ENCODE measurements around the gene SMAD5.

The SMAD5 gene

DNA sequence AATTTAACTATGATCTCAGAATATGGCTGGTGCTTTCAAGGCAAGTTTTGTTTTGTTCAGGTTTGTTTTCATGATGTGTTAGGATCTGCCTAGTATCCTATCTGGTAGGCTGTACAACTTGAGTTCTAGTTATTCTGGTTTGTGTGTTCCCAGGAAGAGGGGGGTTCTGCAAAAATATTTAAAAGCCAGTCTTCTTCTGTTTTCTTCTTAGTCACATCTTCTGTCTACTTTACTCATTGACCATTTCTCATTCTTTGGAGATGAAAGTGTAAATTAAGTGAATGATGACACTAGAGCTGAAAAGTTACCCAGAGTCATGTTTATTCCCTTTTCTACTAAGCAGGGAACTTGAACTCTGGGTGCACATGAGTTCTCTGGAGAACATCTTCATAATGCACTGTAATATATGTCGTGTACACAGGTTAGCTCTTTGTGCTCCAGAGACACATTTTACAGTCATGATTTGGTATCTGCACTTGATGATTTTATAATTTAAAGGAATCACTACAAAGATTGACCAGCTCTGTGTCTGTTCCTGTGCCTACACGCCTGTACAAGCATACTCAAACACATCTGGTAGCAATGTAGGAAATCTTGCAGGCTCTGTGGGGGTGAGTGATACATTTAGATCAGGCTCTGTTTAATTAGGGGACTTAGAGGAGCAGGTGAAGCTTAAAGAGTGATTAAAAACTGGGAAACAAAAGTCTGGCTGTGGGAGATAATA, 5.0 kb downstream of the SMAD5 start:
- TF ChIP-seq, protein P1, sequence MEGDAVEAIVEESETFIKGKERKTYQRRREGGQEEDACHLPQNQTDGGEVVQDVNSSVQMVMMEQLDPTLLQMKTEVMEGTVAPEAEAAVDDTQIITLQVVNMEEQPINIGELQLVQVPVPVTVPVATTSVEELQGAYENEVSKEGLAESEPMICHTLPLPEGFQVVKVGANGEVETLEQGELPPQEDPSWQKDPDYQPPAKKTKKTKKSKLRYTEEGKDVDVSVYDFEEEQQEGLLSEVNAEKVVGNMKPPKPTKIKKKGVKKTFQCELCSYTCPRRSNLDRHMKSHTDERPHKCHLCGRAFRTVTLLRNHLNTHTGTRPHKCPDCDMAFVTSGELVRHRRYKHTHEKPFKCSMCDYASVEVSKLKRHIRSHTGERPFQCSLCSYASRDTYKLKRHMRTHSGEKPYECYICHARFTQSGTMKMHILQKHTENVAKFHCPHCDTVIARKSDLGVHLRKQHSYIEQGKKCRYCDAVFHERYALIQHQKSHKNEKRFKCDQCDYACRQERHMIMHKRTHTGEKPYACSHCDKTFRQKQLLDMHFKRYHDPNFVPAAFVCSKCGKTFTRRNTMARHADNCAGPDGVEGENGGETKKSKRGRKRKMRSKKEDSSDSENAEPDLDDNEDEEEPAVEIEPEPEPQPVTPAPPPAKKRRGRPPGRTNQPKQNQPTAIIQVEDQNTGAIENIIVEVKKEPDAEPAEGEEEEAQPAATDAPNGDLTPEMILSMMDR (IDR thresholded peaks at IDR 0.05): no peak
- H3K4me3 ChIP-seq (ENCODE audit: low read depth in 1 of 2, low read length in 1 of 2): no peak overlapping the region
- peaks cover 7 to 8% of the 10 kb centered on the region in 2 experiments for H3K4me1 ChIP-seq (ENCODE audit: control insufficient read depth in 1 of 2, insufficient read depth in 1 of 2, low read depth in 1 of 2, low read length in 1 of 2)
- H3K27me3 ChIP-seq: peaks cover 14% of the 10 kb centered on the region
- no peaks in the 10 kb centered on the region for H3K9me3 ChIP-seq
- no peak overlapping the region for H3K27ac ChIP-seq
- H3K36me3 ChIP-seq: no peaks in the 10 kb centered on the region

DNA sequence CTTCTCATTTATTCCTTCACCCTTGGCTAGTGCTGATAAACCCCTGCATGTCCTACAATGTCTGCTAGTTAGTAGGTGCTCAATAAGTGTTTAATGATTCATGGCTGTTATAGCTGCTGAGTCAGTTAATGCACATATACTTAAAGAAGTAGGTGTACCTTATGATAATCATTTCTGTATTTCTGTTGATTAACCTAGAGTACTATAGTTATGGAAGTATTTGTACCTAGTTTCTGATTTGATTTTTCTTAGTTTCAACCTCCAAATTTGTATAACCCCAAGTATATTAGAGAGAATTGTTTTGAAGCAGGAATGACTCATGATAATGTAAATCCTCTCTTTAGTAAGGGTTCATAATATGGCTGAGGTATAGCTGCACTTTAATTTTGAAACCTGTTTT, 8.9 kb downstream of the SMAD5 start:
- TF ChIP-seq, protein P1 (IDR thresholded peaks at IDR 0.05): no peak

DNA sequence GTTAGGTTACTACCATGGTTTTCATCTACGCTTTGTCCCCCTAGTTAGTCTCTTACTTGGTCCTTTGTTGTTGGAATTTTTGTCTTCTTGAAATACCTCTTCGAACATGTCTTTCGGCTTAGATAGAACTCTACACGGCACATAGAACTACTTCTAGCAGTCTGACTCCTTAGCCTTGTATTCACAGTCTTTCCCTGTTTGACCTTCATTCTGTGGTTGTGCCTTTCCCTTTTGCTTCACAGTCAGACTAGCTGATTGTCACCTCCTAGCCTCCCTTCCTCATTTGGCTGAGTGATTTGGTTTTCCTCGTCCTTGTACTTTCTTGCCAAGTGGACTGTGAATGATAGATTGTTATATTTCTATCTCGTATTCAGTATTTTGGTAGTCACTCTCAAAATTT, 10.7 kb downstream of the SMAD5 start:
- Histone ChIP-seq H3K4me1 (ENCODE audit: control insufficient read depth in 1 of 2, insufficient read depth in 1 of 2, low read depth in 1 of 2, low read length in 1 of 2) (no peaks in the 10 kb centered on the region), H3K36me3 (no peaks in the 10 kb centered on the region), H3K4me3 (ENCODE audit: low read depth in 1 of 2, low read length in 1 of 2) (no peak overlapping the region), H3K9me3 (no peaks in the 10 kb centered on the region), H3K27me3 (no peaks in the 10 kb centered on the region), H3K27ac (no peak overlapping the region)
- TF ChIP-seq, protein P1 (IDR thresholded peaks at IDR 0.05): no peak

More for the DNA sequence above, 8.9 kb downstream of the SMAD5 start:
- no peak overlapping the region for H3K27ac ChIP-seq
- H3K4me1 ChIP-seq (ENCODE audit: control insufficient read depth in 1 of 2, insufficient read depth in 1 of 2, low read depth in 1 of 2, low read length in 1 of 2): no peaks in the 10 kb centered on the region
- no peaks in the 10 kb centered on the region for H3K27me3 ChIP-seq
- H3K36me3 ChIP-seq: no peaks in the 10 kb centered on the region
- H3K4me3 ChIP-seq (ENCODE audit: low read depth in 1 of 2, low read length in 1 of 2): no peak overlapping the region
- H3K9me3 ChIP-seq: no peaks in the 10 kb centered on the region

DNA sequence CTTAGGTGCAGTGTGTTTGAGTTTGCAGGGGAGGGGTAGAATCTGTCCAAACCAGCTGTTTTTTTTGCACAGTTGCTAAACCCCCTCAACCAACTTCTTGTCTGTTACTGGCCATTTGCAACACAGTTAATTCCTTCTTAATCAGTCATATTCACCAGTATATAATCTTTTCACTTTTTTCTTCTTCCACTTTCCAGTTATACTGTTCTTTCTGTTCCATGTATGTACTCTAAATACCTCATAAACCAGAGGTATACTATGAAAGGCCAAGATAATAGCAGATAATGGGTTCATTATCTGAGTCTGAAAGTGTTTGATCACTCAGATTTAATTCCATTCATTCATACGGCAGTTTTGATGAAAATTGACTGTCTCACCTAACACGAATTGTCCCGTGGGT, 11.1 kb downstream of the SMAD5 start:
- no peak overlapping the region for H3K27ac ChIP-seq
- TF ChIP-seq, protein P1 (IDR thresholded peaks at IDR 0.05): no peak
- H3K36me3 ChIP-seq: no peaks in the 10 kb centered on the region
- H3K27me3 ChIP-seq: no peaks in the 10 kb centered on the region
- H3K4me1 ChIP-seq (ENCODE audit: control insufficient read depth in 1 of 2, insufficient read depth in 1 of 2, low read depth in 1 of 2, low read length in 1 of 2): no peaks in the 10 kb centered on the region
- no peak overlapping the region for H3K4me3 ChIP-seq (ENCODE audit: low read depth in 1 of 2, low read length in 1 of 2)
- H3K9me3 ChIP-seq: no peaks in the 10 kb centered on the region

DNA sequence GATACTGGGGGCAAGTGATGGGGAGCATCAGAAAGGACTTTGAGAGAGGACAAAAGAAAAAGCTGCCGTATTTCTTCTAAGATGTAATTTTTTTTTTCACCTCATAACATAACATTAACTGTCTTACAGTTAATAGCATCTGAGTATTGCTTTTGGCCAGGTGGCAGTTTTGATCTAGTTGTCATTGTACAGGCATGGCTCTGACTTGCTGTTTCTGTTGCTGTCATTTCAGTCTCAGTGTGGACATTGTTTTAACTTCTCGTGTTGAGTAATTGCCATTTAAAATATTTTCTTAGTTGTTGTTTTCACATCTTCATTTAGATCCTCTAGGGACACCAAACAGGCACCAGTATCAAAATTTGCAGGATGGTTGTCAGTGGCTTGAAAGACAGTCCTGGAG, 12.4 kb downstream of the SMAD5 start:
- TF ChIP-seq, protein P1 (IDR thresholded peaks at IDR 0.05): no peak
- Histone ChIP-seq H3K27me3 (no peaks in the 10 kb centered on the region), H3K4me1 (ENCODE audit: control insufficient read depth in 1 of 2, insufficient read depth in 1 of 2, low read depth in 1 of 2, low read length in 1 of 2) (peaks cover 6% of the 10 kb centered on the region in 2 experiments), H3K9me3 (no peaks in the 10 kb centered on the region), H3K4me3 (ENCODE audit: low read depth in 1 of 2, low read length in 1 of 2) (no peak overlapping the region), H3K36me3 (no peaks in the 10 kb centered on the region), H3K27ac (no peak overlapping the region)
